K562 (cell line): ENCODE measurements around the gene MKRN2OS. TPM values are rescaled to one million over a fixed set of nuclear protein-coding genes. Genes with fewer than 3 reads are reported as not detected.
A peak's percentile ranks its signal among the peaks of the same experiment; 100 is the strongest.

Experiments used
- ARHGAP35 ChIP-seq: fragments of 450-650 bp; IDR thresholded peaks from 2 replicates; pipeline ENCODE4 v1.6.1; 2018; ENCODE audit not compliant: partially characterized antibody
- CLOCK ChIP-seq: fragments of 250-450 bp; sonication (Bioruptor Pico); IDR thresholded peaks from 2 replicates; pipeline ENCODE4 v1.4.0; 2020; ENCODE audit warnings: mild to moderate bottlenecking, moderate library complexity, borderline replicate concordance
- CTCFL ChIP-seq: IDR thresholded peaks from 2 replicates; pipeline ENCODE4 v1.6.1; 2011; ENCODE audit warnings: borderline replicate concordance, low read depth, mild to moderate bottlenecking, moderate library complexity, low read length; ENCODE audit not compliant: insufficient read depth, poor library complexity, severe bottlenecking
- HMG20B ChIP-seq: fragments of 250-450 bp; sonication (Bioruptor Pico); IDR thresholded peaks from 2 replicates; pipeline ENCODE4 v1.5.0; 2021; ENCODE audit warnings: mild to moderate bottlenecking
- HNRNPUL1 ChIP-seq: fragments of 200-400 bp; formaldehyde crosslinking; IDR thresholded peaks from 2 replicates; pipeline ENCODE4 v1.6.1; 2017; ENCODE audit warnings: low read length
- MCM5 ChIP-seq: fragments of 450-650 bp; IDR thresholded peaks from 2 replicates; pipeline ENCODE4 v1.6.1; 2016; ENCODE audit warnings: low read depth
- MLLT1 ChIP-seq, 2 experiments: fragments of 450-650 bp; IDR thresholded peaks; 2 replicates each; pipeline ENCODE4 v1.6.1; 2016
- POLR2H ChIP-seq: IDR thresholded peaks from 2 replicates; pipeline ENCODE4 v1.6.1; 2016; ENCODE audit warnings: missing genetic modification characterization, low read depth, mild to moderate bottlenecking, control low read depth, missing compliant biosample characterization, moderate library complexity
- POU5F1 ChIP-seq: fragments of 150-350 bp; IDR thresholded peaks from 2 replicates; pipeline ENCODE4 v1.6.1; 2014; ENCODE audit warnings: borderline replicate concordance, low read length, low read depth, mild to moderate bottlenecking; ENCODE audit not compliant: partially characterized antibody
- SRSF1 ChIP-seq: fragments of 200-400 bp; formaldehyde crosslinking; IDR thresholded peaks from 2 replicates; pipeline ENCODE4 v1.6.1; 2017; ENCODE audit warnings: mild to moderate bottlenecking, low read depth, low read length, moderate library complexity
- ZBTB33 ChIP-seq: sonication (generic); formaldehyde crosslinking; IDR thresholded peaks from 2 replicates; pipeline ENCODE4 v1.8.1; 2023; ENCODE audit warnings: mild to moderate bottlenecking, missing genetic modification reagents
- ZNF551 ChIP-seq: fragments of 250-450 bp; sonication (Bioruptor Pico); IDR thresholded peaks from 2 replicates; pipeline ENCODE4 v1.5.0; 2021; ENCODE audit warnings: mild to moderate bottlenecking, moderate library complexity
- polyA plus RNA-seq, 8 experiments: library from polyadenylated mRNA; depleted of rRNA in 4 of 8; stranded (reverse) in 5 of 8; unstranded in 3 of 8; fragments of >200 nt; fragmentation: Nextera tagmentation in 2 of 8; fragmentation: Illumina TruSeq in 1 of 8; extraction: Ambion mirVana in 2 of 8; extraction: Trizol in 1 of 8; gene quantifications; 2 replicates each; pipeline versions ENCODE4 v1.2.1 to v1.2.3, GENCODE V29; 2011 to 2014; ENCODE audit warnings: inconsistent platforms in 1 of 8, missing spikeins in 1 of 8
- total RNA-seq, 7 experiments: library from RNA; depleted of rRNA in 6 of 7; stranded (reverse); fragments of >200 nt in 6 of 7; fragmentation: Illumina TruSeq in 2 of 7; extraction: Trizol in 2 of 7; gene quantifications; 2 replicates each; pipeline versions ENCODE4 v1.2.1 to v1.2.3, GENCODE V29; 2011 to 2021; ENCODE audit warnings: low replicate concordance in 1 of 7
- TF ChIP-seq, protein P1 (sequence below): sonication (generic); formaldehyde crosslinking; IDR thresholded peaks from 2 replicates; pipeline ENCODE4 v1.5.0; 2020; ENCODE audit warnings: missing genetic modification reagents
- TF ChIP-seq, protein P2 (sequence below): fragments of 450-650 bp; IDR thresholded peaks from 2 replicates; pipeline ENCODE4 v1.7.0; 2016; ENCODE audit warnings: borderline replicate concordance

MKRN2OS gene
- total and polyA plus RNA-seq, 9 of the 15 experiments (the other 6 are each of a cell fraction or from before 2014, with no cell fraction given), result 0.11 to 0.27 (median 0.17) TPM; not detected in 6

DNA sequence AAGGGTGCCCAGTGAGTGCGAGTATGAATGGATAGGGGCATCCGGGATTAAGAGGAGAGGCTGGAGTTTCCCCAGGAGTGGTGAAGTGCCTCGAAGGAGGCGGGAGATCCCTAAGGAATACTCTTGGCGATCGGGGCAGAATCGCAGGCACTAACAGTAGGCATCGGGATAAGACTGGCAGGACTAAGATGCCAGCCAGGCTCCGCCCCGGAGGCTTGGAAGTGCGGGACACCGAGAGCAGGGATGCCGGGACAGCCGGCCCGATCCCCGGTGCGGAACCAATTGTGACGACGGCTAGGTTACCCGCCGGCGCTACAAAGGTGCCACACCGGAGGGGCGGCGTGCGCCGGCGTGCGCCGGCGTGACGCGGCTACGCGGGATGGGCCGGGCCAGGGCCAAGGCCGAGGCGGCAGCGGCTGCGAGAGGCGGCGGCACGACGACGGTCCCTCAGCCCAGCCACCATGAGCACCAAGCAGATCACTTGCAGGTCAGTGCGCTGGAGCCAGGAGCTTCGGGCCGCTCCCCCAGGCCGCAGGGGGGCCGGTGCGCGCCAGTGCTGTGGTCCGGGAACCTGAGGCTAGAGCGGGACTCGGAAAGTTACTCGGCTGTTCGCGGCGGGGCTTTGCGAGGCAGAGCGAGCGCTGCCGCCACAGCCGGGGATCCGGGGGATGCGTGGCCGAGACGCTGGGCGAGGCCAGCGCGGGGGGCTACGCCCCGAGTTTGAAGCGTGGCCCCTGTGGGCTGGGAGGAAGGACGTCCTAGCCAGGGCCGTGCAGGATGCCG is 11.6 kb upstream of the MKRN2OS start, which contains the start of gene MKRN2 (continued):
- peak; percentile 10 for TF ChIP-seq CTCFL
- peak in 1 of 2 experiments; percentile 78; a peak in 1 of 4 replicates for TF ChIP-seq MLLT1 (IDR thresholded peaks at IDR 0.05)
- no peak for TF ChIP-seq CLOCK (CRISPR knock-in tag)
- TF ChIP-seq, protein P1, sequence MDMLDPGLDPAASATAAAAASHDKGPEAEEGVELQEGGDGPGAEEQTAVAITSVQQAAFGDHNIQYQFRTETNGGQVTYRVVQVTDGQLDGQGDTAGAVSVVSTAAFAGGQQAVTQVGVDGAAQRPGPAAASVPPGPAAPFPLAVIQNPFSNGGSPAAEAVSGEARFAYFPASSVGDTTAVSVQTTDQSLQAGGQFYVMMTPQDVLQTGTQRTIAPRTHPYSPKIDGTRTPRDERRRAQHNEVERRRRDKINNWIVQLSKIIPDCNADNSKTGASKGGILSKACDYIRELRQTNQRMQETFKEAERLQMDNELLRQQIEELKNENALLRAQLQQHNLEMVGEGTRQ (CRISPR knock-in tag), result no peak
- peak; percentile 61; the same call in 1 of the 2 replicates for TF ChIP-seq ZBTB33
- TF ChIP-seq MCM5, result no peak
- TF ChIP-seq HNRNPUL1, result no peak
- TF ChIP-seq SRSF1, result 0 out of 2 replicates have a peak, but pooled peaks have one; percentile 44
- TF ChIP-seq ARHGAP35, result no peak
- no peak for TF ChIP-seq ZNF551 (CRISPR knock-in tag)
- no peak for TF ChIP-seq HMG20B
- TF ChIP-seq, protein P2, sequence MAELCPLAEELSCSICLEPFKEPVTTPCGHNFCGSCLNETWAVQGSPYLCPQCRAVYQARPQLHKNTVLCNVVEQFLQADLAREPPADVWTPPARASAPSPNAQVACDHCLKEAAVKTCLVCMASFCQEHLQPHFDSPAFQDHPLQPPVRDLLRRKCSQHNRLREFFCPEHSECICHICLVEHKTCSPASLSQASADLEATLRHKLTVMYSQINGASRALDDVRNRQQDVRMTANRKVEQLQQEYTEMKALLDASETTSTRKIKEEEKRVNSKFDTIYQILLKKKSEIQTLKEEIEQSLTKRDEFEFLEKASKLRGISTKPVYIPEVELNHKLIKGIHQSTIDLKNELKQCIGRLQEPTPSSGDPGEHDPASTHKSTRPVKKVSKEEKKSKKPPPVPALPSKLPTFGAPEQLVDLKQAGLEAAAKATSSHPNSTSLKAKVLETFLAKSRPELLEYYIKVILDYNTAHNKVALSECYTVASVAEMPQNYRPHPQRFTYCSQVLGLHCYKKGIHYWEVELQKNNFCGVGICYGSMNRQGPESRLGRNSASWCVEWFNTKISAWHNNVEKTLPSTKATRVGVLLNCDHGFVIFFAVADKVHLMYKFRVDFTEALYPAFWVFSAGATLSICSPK, result no peak
- peak; percentile 76 for TF ChIP-seq POLR2H (tag)
- peak; percentile 34 for TF ChIP-seq POU5F1
